CD14-positive monocyte (primary cell): ENCODE measurements around the gene TM4SF18. TPM values are rescaled to one million over a fixed set of nuclear protein-coding genes. Genes with fewer than 3 reads are reported as not detected.
A peak's percentile ranks its signal among the peaks of the same experiment; 100 is the strongest.

ENCODE experiments used
- DNase-seq, 3 donors: peaks; one replicate each; pipeline ENCODE4 v3.0.0-alpha.2; 2011 to 2022
- H2AFZ ChIP-seq: 2 replicates; pipeline ENCODE4 v1.6.0; 2012; ENCODE audit warnings: mild to moderate bottlenecking, low read depth, low read length, inconsistent platforms; ENCODE audit not compliant: insufficient read depth, poor library complexity, severe bottlenecking
- H3K27ac ChIP-seq, 2 donors: 1 replicate in 1 of 2; 2 replicates in 1 of 2; pipeline ENCODE4 v1.5.1; 2012 to 2013; ENCODE audit warnings: low read length in 2 of 2, control low read depth in 1 of 2, inconsistent platforms in 1 of 2, low read depth in 1 of 2, mild to moderate bottlenecking in 1 of 2
- H3K27me3 ChIP-seq, 2 donors: one replicate each; pipeline versions ENCODE4 v1.6.0 to v1.6.1; 2011 to 2013; ENCODE audit warnings: low read length in 2 of 2; ENCODE audit not compliant: control insufficient read depth in 2 of 2, insufficient read depth in 2 of 2
- H3K36me3 ChIP-seq, 2 donors: replicated peaks in 1 of 2; 1 replicate in 1 of 2; 2 replicates in 1 of 2; pipeline versions ENCODE4 v1.5.1 to v1.6.1; 2012 to 2013; ENCODE audit warnings: low read length in 2 of 2, control low read depth in 1 of 2, inconsistent platforms in 1 of 2, mild to moderate bottlenecking in 1 of 2; ENCODE audit not compliant: insufficient read depth in 2 of 2, control insufficient read depth in 1 of 2
- H3K4me1 ChIP-seq, 2 donors: 1 replicate in 1 of 2; 2 replicates in 1 of 2; pipeline versions ENCODE4 v1.5.1 to v1.6.1; 2012 to 2013; ENCODE audit warnings: low read length in 2 of 2, control low read depth in 1 of 2, inconsistent platforms in 1 of 2, mild to moderate bottlenecking in 1 of 2, moderate library complexity in 1 of 2; ENCODE audit not compliant: insufficient read depth in 2 of 2, control insufficient read depth in 1 of 2
- H3K4me2 ChIP-seq: replicated peaks from 2 replicates; pipeline ENCODE3; 2012; ENCODE audit warnings: low read length, moderate library complexity, mild to moderate bottlenecking; ENCODE audit not compliant: poor library complexity, severe bottlenecking; ENCODE audit errors: extremely low read depth
- H3K4me3 ChIP-seq, 3 experiments: fragments of 200-600 bp in 1 of 3; sonication (generic) in 1 of 3; replicated peaks in 1 of 3; 1 replicate in 2 of 3; 2 replicates in 1 of 3; pipeline ENCODE4 v1.5.1; 2011 to 2013; ENCODE audit warnings: low read length in 3 of 3, mild to moderate bottlenecking in 3 of 3, control low read depth in 2 of 3, low read depth in 2 of 3, inconsistent platforms in 1 of 3, moderate library complexity in 1 of 3
- H3K79me2 ChIP-seq: 2 replicates; pipeline ENCODE4 v1.6.0; 2012; ENCODE audit warnings: mild to moderate bottlenecking, control low read depth, inconsistent platforms, low read length, moderate library complexity; ENCODE audit not compliant: insufficient read depth
- H3K9ac ChIP-seq: 2 replicates; pipeline ENCODE4 v1.6.0; 2017; ENCODE audit warnings: low read length, mild to moderate bottlenecking; ENCODE audit not compliant: insufficient read depth, poor library complexity, severe bottlenecking
- H3K9me3 ChIP-seq, 2 donors: replicated peaks in 1 of 2; 1 replicate in 1 of 2; 2 replicates in 1 of 2; pipeline versions ENCODE4 v1.5.1 to v1.6.1; 2012 to 2013; ENCODE audit warnings: low read length in 2 of 2, control low read depth in 1 of 2; ENCODE audit not compliant: control insufficient read depth in 1 of 2, insufficient read depth in 1 of 2
- H4K20me1 ChIP-seq: 2 replicates; pipeline ENCODE4 v1.6.0; 2012; ENCODE audit warnings: mild to moderate bottlenecking, low read length, control low read depth, moderate library complexity; ENCODE audit not compliant: insufficient read depth
- H3K27ac Mint-ChIP-seq, 7 donors: one replicate each; pipeline ENCODE4 v1.8.0; 2020; ENCODE audit warnings: mild to moderate bottlenecking in 7 of 7, mixed read lengths in 7 of 7, moderate library complexity in 6 of 7, inconsistent platforms in 2 of 7
- H3K27me3 Mint-ChIP-seq, 3 donors: one replicate each; pipeline ENCODE4 v1.8.0; 2021 to 2022; ENCODE audit warnings: low read depth in 3 of 3, mild to moderate bottlenecking in 3 of 3, mixed read lengths in 3 of 3, moderate library complexity in 3 of 3, inconsistent platforms in 1 of 3
- H3K36me3 Mint-ChIP-seq, 2 donors: one replicate each; pipeline ENCODE4 v1.8.0; 2020; ENCODE audit warnings: mixed read lengths in 2 of 2, inconsistent platforms in 1 of 2, mild to moderate bottlenecking in 1 of 2
- H3K4me1 Mint-ChIP-seq: one replicate; pipeline ENCODE4 v1.8.0; 2020; ENCODE audit warnings: mild to moderate bottlenecking, mixed read lengths
- H3K4me3 Mint-ChIP-seq, 2 donors: one replicate each; pipeline ENCODE4 v1.8.0; 2020; ENCODE audit warnings: mild to moderate bottlenecking in 2 of 2, mixed read lengths in 2 of 2, moderate library complexity in 1 of 2
- H3K9me3 Mint-ChIP-seq, 7 donors: one replicate each; pipeline ENCODE4 v1.8.0; 2020 to 2022; ENCODE audit warnings: mixed read lengths in 7 of 7, mild to moderate bottlenecking in 6 of 7, moderate library complexity in 6 of 7, inconsistent platforms in 2 of 7
- WGBS: methylation state at CpG from one replicate; pipeline ENCODE4 v1.1.5; 2013; ENCODE audit warnings: missing lambda C conversion rate; ENCODE audit not compliant: insufficient coverage; 5-methylcytosine and 5-hydroxymethylcytosine counted together
- intact Hi-C, 2 donors: fragments of 100-400 bp; cut with micrococcal nuclease; formaldehyde crosslinking; loops; one replicate each; pipeline versions ENCODE4 v1.15.0 to v1.15.1; 2023
- polyA plus RNA-seq, 3 donors: library from polyadenylated mRNA; depleted of rRNA in 1 of 3; unstranded in 2 of 3; stranded (reverse) in 1 of 3; fragments of 300-500 nt in 2 of 3; fragments of >200 nt in 1 of 3; fragmentation: Illumina TruSeq in 2 of 3; gene quantifications; 1 replicate in 2 of 3; 2 replicates in 1 of 3; pipeline ENCODE4 v1.2.3, GENCODE V29; 2012 to 2021
- TF ChIP-seq, protein P1 (sequence below): fragments of 200-600 bp; IDR thresholded peaks from one replicate; pipeline ENCODE4 v1.8.0; 2022; ENCODE audit warnings: antibody characterized with exemption, mild to moderate bottlenecking

TM4SF18 gene
- polyA plus RNA-seq, 3 donors = not detected

DNA sequence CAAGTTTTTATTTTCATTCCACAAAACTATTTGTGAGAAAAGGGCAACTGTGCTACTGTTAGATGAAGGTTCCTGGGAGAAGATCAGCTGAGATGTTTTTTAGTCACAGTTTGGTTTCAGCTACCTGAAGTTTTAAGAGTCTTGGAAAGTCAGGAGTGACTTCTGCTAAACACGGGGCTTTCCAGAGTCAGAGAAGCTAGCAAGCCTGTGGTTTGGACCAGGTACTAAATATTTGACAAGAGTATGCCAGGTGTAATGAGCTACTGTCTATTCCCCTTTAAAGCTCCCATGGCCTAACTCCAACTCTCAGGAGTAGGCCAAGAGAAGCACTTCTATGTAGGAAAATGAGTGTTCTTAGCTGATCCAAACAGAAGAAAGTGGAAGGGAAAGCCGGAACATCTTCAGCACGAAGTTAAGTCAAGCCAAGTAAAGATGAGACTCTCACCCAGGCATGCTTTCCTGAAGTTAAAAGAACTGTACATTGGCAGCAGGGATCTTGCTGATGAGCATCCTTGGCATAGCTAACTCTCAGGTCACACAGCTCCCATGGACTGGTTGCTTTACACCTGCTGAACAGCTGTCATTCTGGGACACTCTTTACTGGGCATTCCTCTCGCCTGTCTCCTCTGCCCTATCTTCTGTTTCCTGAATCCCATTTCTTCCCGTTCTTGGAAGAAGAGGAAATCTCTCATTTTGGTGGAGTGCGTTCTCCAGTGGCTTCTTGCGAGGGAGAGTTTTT lies 22.5 kb downstream of the TM4SF18 start:
- peaks cover 6% of the 10 kb centered on the region for H3K4me1 Mint-ChIP-seq
- no peak for DNase-seq

DNA sequence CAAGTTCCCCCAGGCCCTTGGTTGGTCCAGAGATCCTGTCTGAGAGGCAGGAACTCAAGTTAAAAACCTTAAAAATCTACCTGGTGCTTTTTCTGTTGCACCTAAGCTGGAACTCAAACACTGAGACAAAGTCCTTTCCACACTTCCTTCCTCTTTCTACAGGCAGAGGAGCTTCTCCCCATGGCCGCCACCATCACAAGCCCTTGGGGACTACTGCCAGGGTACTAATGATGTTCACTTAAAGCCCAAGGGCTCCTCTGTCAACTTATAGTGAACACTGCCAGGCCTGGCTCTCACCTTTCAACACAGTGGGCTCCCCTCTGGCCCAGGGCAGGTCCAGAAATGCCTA lies 26.0 kb downstream of the TM4SF18 start:
- no peaks in the 10 kb centered on the region for H3K36me3 Mint-ChIP-seq
- H3K36me3 ChIP-seq = no peaks in the 10 kb centered on the region
- H3K4me1 ChIP-seq = peaks cover 0 to 6% of the 10 kb centered on the region in 2 donors
- no peaks in the 10 kb centered on the region for H3K9me3 ChIP-seq
- intact Hi-C loops = no loop called here
- H3K79me2 ChIP-seq = no peaks in the 10 kb centered on the region
- no peaks in the 10 kb centered on the region for H4K20me1 ChIP-seq
- H2AFZ ChIP-seq = peak overlapping the region; percentile 16
- H3K4me3 Mint-ChIP-seq = no peak overlapping the region
- no peak for DNase-seq
- H3K9ac ChIP-seq = no peak overlapping the region
- H3K27ac ChIP-seq = no peak overlapping the region
- H3K4me2 ChIP-seq = no peak overlapping the region
- peaks cover 6% of the 10 kb centered on the region for H3K4me1 Mint-ChIP-seq
- H3K4me3 ChIP-seq = no peak overlapping the region
- H3K27ac Mint-ChIP-seq = no peak overlapping the region
- no peaks in the 10 kb centered on the region for H3K27me3 ChIP-seq
- peaks cover 0 to 3% (median 2%) of the 10 kb centered on the region in 3 donors for H3K27me3 Mint-ChIP-seq
- WGBS = 9% methylated on average over 1 of the region's 1 CpG
- TF ChIP-seq, protein P1, sequence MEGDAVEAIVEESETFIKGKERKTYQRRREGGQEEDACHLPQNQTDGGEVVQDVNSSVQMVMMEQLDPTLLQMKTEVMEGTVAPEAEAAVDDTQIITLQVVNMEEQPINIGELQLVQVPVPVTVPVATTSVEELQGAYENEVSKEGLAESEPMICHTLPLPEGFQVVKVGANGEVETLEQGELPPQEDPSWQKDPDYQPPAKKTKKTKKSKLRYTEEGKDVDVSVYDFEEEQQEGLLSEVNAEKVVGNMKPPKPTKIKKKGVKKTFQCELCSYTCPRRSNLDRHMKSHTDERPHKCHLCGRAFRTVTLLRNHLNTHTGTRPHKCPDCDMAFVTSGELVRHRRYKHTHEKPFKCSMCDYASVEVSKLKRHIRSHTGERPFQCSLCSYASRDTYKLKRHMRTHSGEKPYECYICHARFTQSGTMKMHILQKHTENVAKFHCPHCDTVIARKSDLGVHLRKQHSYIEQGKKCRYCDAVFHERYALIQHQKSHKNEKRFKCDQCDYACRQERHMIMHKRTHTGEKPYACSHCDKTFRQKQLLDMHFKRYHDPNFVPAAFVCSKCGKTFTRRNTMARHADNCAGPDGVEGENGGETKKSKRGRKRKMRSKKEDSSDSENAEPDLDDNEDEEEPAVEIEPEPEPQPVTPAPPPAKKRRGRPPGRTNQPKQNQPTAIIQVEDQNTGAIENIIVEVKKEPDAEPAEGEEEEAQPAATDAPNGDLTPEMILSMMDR = no peak
- H3K9me3 Mint-ChIP-seq = peaks cover 0 to 5% (median 0%) of the 10 kb centered on the region in 7 donors

More for the DNA sequence above, 22.5 kb downstream of the TM4SF18 start:
- no peaks in the 10 kb centered on the region for H3K36me3 ChIP-seq
- no peak overlapping the region for H3K9ac ChIP-seq
- 87% methylated on average over 3 of the region's 7 CpGs for WGBS
- TF ChIP-seq, protein P1 = no peak
- H2AFZ ChIP-seq = no peak overlapping the region
- intact Hi-C loops = no loop called here
- H3K9me3 ChIP-seq = no peaks in the 10 kb centered on the region
- no peaks in the 10 kb centered on the region for H4K20me1 ChIP-seq
- no peaks in the 10 kb centered on the region for H3K79me2 ChIP-seq
- Mint-ChIP-seq H3K9me3 (peaks cover 0 to 5% (median 2%) of the 10 kb centered on the region in 7 donors), H3K27ac (peak overlapping the region in 1 of 7 donors; percentile 74), H3K36me3 (no peaks in the 10 kb centered on the region), H3K27me3 (peaks cover 0 to 2% (median 0%) of the 10 kb centered on the region in 3 donors), H3K4me3 (no peak overlapping the region)
- no peak overlapping the region for H3K4me3 ChIP-seq
- no peak overlapping the region for H3K4me2 ChIP-seq
- peaks cover 0 to 6% of the 10 kb centered on the region in 2 donors for H3K4me1 ChIP-seq
- no peak overlapping the region for H3K27ac ChIP-seq
- H3K27me3 ChIP-seq = no peaks in the 10 kb centered on the region
